Left colon (tissue), 2 donors: ENCODE results near the gene FRAS1. TPM values are rescaled to one million over a fixed set of nuclear protein-coding genes. Genes with fewer than 3 reads are reported as not detected.

Experiments
- ATAC-seq: fragments of 200-7000 bp; cut with Tn5 transposase; one replicate; pipeline ENCODE4 v1.9.1; 2020; ENCODE audit warnings: mild to moderate bottlenecking, moderate library complexity
- DNase-seq, 2 donors: peaks; one replicate each; pipeline ENCODE4 v3.0.0-alpha.2; 2020
- intact Hi-C, 2 donors: fragments of 100-400 bp; cut with DNase I in 1 of 2; cut with micrococcal nuclease in 1 of 2; formaldehyde crosslinking; loops; one replicate each; pipeline versions ENCODE4 v1.11.2 to v1.14.0; 2022; cut with DNase I, micrococcal nuclease
- total RNA-seq, 2 donors: library from RNA; stranded (reverse); fragmentation: NEBNext Ultra II Directional; extraction: Animal tissue kit (Norgen Biotek cat#: 25700); gene quantifications; one replicate each; pipeline ENCODE4 v1.2.1, GENCODE V29; 2021
- donor health status: DM: no; HTN: no; CAD: no.
- donor health status: DM: yes; HTN: yes; CAD: no.

FRAS1 gene
- total RNA-seq, 2 donors from 2014 or later: 1.3 to 1.8 TPM

- no peak for ATAC-seq
- no peak for DNase-seq
- intact Hi-C loops: no loop called here
Measured at GRCh38 chr4:78363031-78363570, 306.0 kb downstream of the FRAS1 start.

DNA sequence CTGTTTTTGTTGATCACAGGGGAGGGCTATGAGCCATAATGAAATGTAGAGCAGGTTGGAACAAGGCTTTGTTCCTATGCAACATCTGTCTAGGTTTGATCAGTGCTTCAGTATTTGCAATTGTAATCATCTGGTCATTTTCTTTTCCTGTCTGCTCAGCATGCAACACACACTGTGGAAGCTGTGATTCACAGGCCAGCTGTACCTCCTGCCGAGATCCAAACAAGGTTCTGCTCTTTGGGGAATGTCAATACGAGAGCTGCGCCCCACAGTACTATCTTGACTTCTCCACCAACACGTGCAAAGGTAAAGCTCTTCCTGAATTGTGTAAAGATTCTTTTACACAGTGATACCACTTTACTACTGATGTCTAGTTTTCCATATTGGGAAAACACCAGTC, 312.6 kb downstream of the FRAS1 start:
- DNase-seq (no peak), ATAC-seq (no peak)

GRCh38 chr4:78370631-78371372, 313.7 kb downstream of the FRAS1 start:
- intact Hi-C loops: no loop called here
- ATAC-seq (peak; percentile 64), DNase-seq (no peak)

More for the DNA sequence above, 312.6 kb downstream of the FRAS1 start:
- intact Hi-C loops: no loop called here

DNA sequence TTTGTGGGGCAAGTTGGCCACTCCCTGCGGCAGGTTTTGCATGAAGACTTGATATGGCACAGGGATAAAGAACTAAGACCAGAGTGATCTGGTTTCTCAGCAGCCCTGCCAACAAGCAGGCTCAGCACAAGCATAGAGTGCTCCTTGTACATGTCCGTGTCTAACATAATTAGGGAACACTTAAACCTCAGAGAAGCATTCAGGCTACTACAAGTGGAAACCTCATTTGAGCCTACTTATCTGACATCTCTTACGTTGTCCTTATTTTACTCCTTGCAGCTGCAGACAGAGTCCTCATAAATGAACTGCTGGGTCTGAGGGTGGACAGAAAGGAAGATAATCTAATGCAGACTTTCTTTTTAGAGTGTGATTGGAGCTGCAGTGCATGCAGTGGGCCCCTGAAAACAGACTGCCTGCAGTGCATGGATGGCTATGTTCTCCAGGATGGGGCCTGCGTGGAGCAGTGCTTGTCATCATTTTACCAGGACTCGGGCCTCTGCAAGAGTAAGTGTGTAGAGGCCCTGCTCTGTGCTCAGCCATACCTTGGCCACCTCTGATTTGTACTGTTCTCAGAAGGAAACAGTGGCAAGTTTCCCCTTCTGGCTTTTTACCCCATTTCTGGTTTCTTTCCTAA, 315.3 kb downstream of the FRAS1 start:
- intact Hi-C loops: no loop called here
- ATAC-seq (no peak), DNase-seq (no peak)

DNA sequence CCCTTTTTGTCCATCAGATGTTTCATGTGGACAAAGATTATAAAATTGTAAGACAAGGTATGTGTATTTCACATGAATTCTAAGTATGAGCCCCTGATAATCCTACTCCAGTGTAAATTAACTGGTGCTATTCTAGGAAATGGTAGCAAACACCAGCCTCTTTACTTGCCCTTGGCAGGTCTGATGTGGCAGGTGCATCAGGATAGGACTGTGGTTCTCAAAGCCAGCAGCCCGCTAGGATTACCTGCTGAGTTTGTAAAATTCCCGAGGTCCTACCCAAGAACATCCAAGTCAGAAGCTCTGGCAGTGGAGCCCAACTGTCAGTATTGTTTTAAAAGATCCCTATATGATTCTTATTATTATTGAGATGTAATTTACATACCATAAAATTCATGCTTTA, 320.4 kb downstream of the FRAS1 start:
- DNase-seq (no peak), ATAC-seq (no peak)
- intact Hi-C loops: no loop called here

GRCh38 chr4:78379040-78379439, 321.9 kb downstream of the FRAS1 start:
- no peak for DNase-seq
- intact Hi-C loops: no loop called here
- no peak for ATAC-seq

- intact Hi-C loops: no loop called here
- DNase-seq: peak; percentile 18 to 59
- ATAC-seq: peak; percentile 84
Measured at GRCh38 chr4:78379991-78380729, 323.0 kb downstream of the FRAS1 start.

- DNase-seq (no peak), ATAC-seq (no peak)
- intact Hi-C loops: no loop called here
Measured at GRCh38 chr4:78386679-78387078, 329.6 kb downstream of the FRAS1 start.

DNA sequence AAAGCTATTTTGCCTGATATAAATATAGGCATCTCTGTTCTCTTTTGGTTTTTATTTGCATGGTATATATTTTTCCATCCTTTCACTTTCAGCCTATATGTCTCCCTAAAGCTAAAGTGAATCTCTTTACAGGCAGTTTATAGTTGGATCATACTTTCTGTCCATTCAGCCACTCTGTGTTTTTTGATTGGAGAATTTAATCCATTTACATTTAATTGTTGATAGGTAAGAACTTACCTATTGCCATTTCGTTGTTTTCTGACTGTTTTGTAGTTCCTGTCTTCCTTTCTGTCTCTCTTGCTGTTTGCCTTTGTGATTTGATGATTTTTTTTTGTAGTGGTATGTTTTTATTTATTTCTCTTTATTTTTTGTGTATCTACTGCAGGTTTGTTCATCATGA, 338.5 kb downstream of the FRAS1 start:
- no peak for ATAC-seq
- intact Hi-C loops: no loop called here

GRCh38 chr4:78396613-78397291, 339.6 kb downstream of the FRAS1 start:
- ATAC-seq: no peak
- intact Hi-C loops: no loop called here
- DNase-seq: no peak

More for the DNA sequence above, 338.5 kb downstream of the FRAS1 start:
- no peak for DNase-seq

DNA sequence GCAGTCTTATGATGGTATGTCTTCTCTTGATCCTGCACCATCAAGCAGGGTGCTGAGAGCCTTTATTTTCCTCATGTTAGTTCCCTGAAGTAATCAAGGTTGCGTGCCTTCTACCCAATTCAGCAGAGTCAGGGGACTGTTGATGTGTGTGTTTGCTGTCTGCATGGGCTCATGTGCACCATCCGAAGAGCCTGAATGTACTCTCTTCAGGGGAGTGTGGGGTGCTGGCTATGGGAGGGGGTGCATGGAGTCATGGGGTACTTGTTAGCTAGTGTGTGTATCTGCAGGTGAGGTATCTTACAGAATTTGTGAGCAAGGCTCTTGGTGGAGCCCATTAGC, 340.1 kb downstream of the FRAS1 start:
- DNase-seq (no peak), ATAC-seq (no peak)
- intact Hi-C loops: no loop called here

DNA sequence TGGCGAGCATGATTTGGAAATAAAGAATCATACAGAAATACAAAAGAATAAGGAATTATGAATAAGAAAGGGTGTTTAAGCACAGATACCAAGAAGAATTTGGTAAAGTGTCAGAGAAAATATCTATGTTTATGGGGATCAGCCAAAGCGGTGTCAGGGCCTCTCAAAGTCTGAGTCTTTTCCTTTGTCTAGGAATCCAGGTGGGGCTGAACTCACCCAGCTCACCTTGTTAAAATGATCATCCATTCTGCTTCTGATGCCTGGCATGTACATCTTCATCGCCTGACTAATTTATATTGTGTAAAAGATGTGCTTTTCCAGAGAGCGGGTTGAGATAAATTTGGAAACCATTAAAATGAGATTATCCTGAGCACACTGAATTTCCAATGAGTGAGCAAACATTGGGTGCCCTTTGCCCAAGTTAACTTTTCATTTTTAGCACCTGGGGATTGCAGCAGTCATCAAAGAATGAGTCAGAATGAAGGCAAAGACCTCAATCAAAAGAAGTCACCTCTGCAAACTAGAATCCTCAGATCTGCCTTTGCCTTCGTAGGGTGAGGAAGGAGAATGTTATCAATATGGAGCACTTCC, 352.6 kb downstream of the FRAS1 start:
- intact Hi-C loops: no loop called here
- no peak for DNase-seq
- ATAC-seq: peak; percentile 36

DNA sequence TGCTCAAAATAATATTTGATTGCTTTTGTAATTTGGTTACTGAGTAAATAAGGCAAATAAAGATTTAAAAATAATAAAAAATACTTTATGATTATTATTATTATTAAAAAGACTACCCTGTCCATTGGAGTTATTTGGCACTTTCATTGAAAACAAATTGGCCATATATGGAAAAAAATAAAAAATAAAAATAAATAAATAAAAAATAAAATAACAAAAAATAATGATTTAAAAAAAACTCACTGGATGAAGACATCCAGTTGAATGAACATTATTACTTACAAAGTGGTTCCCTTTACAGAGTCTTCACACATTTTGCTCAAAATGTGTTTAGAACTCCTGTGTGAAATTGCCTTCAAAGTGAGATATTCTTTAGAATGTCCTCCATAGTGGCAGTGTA, 353.1 kb downstream of the FRAS1 start:
- intact Hi-C loops: no loop called here
- DNase-seq: no peak
- ATAC-seq: no peak

GRCh38 chr4:78410676-78411075, 353.6 kb downstream of the FRAS1 start:
- ATAC-seq (no peak), DNase-seq (no peak)
- intact Hi-C loops: no loop called here

GRCh38 chr4:78414116-78414515, 357.0 kb downstream of the FRAS1 start:
- DNase-seq: no peak
- no peak for ATAC-seq
- intact Hi-C loops: no loop called here

GRCh38 chr4:78417603-78418002, 360.5 kb downstream of the FRAS1 start:
- ATAC-seq: no peak
- intact Hi-C loops: no loop called here

DNA sequence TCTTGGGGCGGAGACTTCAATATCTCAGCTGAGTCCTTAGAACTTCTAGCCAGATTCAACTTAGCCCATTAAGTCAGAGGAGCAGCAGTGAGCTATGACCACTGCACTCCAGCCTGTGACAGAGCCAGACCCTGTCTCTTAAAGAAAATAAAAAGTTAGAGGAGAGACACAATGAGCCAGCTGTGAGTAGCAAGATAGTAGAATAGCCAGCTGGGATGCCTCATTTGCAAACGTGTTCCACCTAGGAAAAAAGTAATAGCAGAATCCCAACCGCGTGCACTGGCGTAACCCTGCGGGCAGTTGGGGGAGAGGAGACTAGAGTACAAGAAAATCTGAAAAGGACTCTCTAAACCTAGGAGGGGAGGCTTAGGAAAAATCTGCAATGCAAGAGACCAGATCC, 361.3 kb downstream of the FRAS1 start:
- ATAC-seq: no peak
- intact Hi-C loops: no loop called here

More at GRCh38 chr4:78417603-78418002, 360.5 kb downstream of the FRAS1 start:
- DNase-seq: no peak

DNA sequence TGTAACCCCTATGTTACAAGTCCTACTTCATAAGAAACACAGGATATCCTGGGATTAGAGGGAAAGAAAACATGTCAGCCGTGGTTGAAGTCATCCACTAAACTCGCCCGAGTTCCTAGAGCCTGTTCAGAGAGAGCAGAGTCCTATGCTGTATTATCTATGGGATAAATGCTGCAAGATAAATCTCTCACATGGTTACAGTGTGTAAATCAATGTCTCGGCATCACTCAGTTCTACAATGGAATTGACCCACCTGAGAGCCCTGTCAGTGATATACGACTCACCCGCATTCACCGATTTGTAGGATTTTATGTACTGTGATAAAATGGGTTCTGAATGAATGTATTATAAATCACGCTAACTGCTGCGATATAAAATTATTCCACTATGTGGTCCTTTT, 366.7 kb downstream of the FRAS1 start:
- DNase-seq (no peak), ATAC-seq (no peak)
- intact Hi-C loops: no loop called here

More for the DNA sequence above, 361.3 kb downstream of the FRAS1 start:
- DNase-seq: no peak

- ATAC-seq (no peak), DNase-seq (no peak)
- intact Hi-C loops: no loop called here
Measured at GRCh38 chr4:78424461-78424860, 367.3 kb downstream of the FRAS1 start.
